Measurements from ENCODE around the gene PTGFR.

The PTGFR gene

GRCh38 chr1:78483903-78484302, 6.9 kb upstream of the PTGFR start:
- Histone ChIP-seq H3K36me3 (ENCODE audit: control insufficient read depth, insufficient read depth, low read length) (no peaks in the 10 kb centered on the region), H3K9ac (ENCODE audit: low read depth, low read length) (no peak overlapping the region), H3K27me3 (ENCODE audit: control insufficient read depth, insufficient read depth, low read length) (no peaks in the 10 kb centered on the region), H3K9me3 (ENCODE audit: control insufficient read depth, insufficient read depth, low read length) (no peaks in the 10 kb centered on the region), H3K4me1 (ENCODE audit: control insufficient read depth, insufficient read depth, low read length) (peaks cover 7% of the 10 kb centered on the region), H3K4me3 (ENCODE audit: low read depth, low read length) (peak overlapping the region; percentile 21)

- peaks cover 48% of the 10 kb centered on the region for H3K27me3 ChIP-seq (ENCODE audit: control insufficient read depth, insufficient read depth, low read length)
- H3K9me3 ChIP-seq (ENCODE audit: control insufficient read depth, insufficient read depth, low read length): no peaks in the 10 kb centered on the region
- H3K4me3 ChIP-seq (ENCODE audit: low read depth, low read length): peak overlapping the region; percentile 76
- H3K9ac ChIP-seq (ENCODE audit: low read depth, low read length): no peak overlapping the region
- no peaks in the 10 kb centered on the region for H3K4me1 ChIP-seq (ENCODE audit: control insufficient read depth, insufficient read depth, low read length)
- no peaks in the 10 kb centered on the region for H3K36me3 ChIP-seq (ENCODE audit: control insufficient read depth, insufficient read depth, low read length)
Observed at GRCh38 chr1:78491451-78492071, 787 bp downstream of the PTGFR start.

GRCh38 chr1:78492386-78492950, 1.7 kb downstream of the PTGFR start:
- Histone ChIP-seq H3K4me1 (ENCODE audit: control insufficient read depth, insufficient read depth, low read length) (no peaks in the 10 kb centered on the region), H3K4me3 (ENCODE audit: low read depth, low read length) (no peak overlapping the region), H3K9me3 (ENCODE audit: control insufficient read depth, insufficient read depth, low read length) (no peaks in the 10 kb centered on the region), H3K27me3 (ENCODE audit: control insufficient read depth, insufficient read depth, low read length) (peaks cover 48% of the 10 kb centered on the region), H3K36me3 (ENCODE audit: control insufficient read depth, insufficient read depth, low read length) (no peaks in the 10 kb centered on the region), H3K9ac (ENCODE audit: low read depth, low read length) (no peak overlapping the region)

- no peak overlapping the region for H3K4me3 ChIP-seq (ENCODE audit: low read depth, low read length)
- H3K36me3 ChIP-seq (ENCODE audit: control insufficient read depth, insufficient read depth, low read length): no peaks in the 10 kb centered on the region
- H3K9me3 ChIP-seq (ENCODE audit: control insufficient read depth, insufficient read depth, low read length): no peaks in the 10 kb centered on the region
- H3K27me3 ChIP-seq (ENCODE audit: control insufficient read depth, insufficient read depth, low read length): peaks cover 48% of the 10 kb centered on the region
- no peaks in the 10 kb centered on the region for H3K4me1 ChIP-seq (ENCODE audit: control insufficient read depth, insufficient read depth, low read length)
- no peak overlapping the region for H3K9ac ChIP-seq (ENCODE audit: low read depth, low read length)
Observed at GRCh38 chr1:78493451-78493850, 2.7 kb downstream of the PTGFR start.

GRCh38 chr1:78497201-78497600, 6.4 kb downstream of the PTGFR start:
- H3K9ac ChIP-seq (ENCODE audit: low read depth, low read length): no peak overlapping the region
- no peaks in the 10 kb centered on the region for H3K36me3 ChIP-seq (ENCODE audit: control insufficient read depth, insufficient read depth, low read length)
- H3K9me3 ChIP-seq (ENCODE audit: control insufficient read depth, insufficient read depth, low read length): no peaks in the 10 kb centered on the region
- H3K27me3 ChIP-seq (ENCODE audit: control insufficient read depth, insufficient read depth, low read length): peaks cover 21% of the 10 kb centered on the region
- H3K4me3 ChIP-seq (ENCODE audit: low read depth, low read length): no peak overlapping the region
- no peaks in the 10 kb centered on the region for H3K4me1 ChIP-seq (ENCODE audit: control insufficient read depth, insufficient read depth, low read length)

GRCh38 chr1:78500529-78500928, 9.8 kb downstream of the PTGFR start:
- H3K4me1 ChIP-seq (ENCODE audit: control insufficient read depth, insufficient read depth, low read length): no peaks in the 10 kb centered on the region
- no peaks in the 10 kb centered on the region for H3K9me3 ChIP-seq (ENCODE audit: control insufficient read depth, insufficient read depth, low read length)
- H3K36me3 ChIP-seq (ENCODE audit: control insufficient read depth, insufficient read depth, low read length): no peaks in the 10 kb centered on the region
- H3K9ac ChIP-seq (ENCODE audit: low read depth, low read length): no peak overlapping the region
- H3K4me3 ChIP-seq (ENCODE audit: low read depth, low read length): no peak overlapping the region
- H3K27me3 ChIP-seq (ENCODE audit: control insufficient read depth, insufficient read depth, low read length): peaks cover 2% of the 10 kb centered on the region

- no peak overlapping the region for H3K4me3 ChIP-seq (ENCODE audit: low read depth, low read length)
- H3K9me3 ChIP-seq (ENCODE audit: control insufficient read depth, insufficient read depth, low read length): no peaks in the 10 kb centered on the region
- no peaks in the 10 kb centered on the region for H3K4me1 ChIP-seq (ENCODE audit: control insufficient read depth, insufficient read depth, low read length)
- H3K36me3 ChIP-seq (ENCODE audit: control insufficient read depth, insufficient read depth, low read length): no peaks in the 10 kb centered on the region
- peaks cover 2% of the 10 kb centered on the region for H3K27me3 ChIP-seq (ENCODE audit: control insufficient read depth, insufficient read depth, low read length)
- H3K9ac ChIP-seq (ENCODE audit: low read depth, low read length): no peak overlapping the region
Observed at GRCh38 chr1:78501203-78501602, 10.4 kb downstream of the PTGFR start.

- Histone ChIP-seq H3K4me3 (ENCODE audit: low read depth, low read length) (no peak overlapping the region), H3K9ac (ENCODE audit: low read depth, low read length) (no peak overlapping the region), H3K9me3 (ENCODE audit: control insufficient read depth, insufficient read depth, low read length) (peaks cover 22% of the 10 kb centered on the region), H3K27me3 (ENCODE audit: control insufficient read depth, insufficient read depth, low read length) (no peaks in the 10 kb centered on the region), H3K36me3 (ENCODE audit: control insufficient read depth, insufficient read depth, low read length) (no peaks in the 10 kb centered on the region), H3K4me1 (ENCODE audit: control insufficient read depth, insufficient read depth, low read length) (no peaks in the 10 kb centered on the region)
Observed at GRCh38 chr1:78511334-78511733, 20.6 kb downstream of the PTGFR start.

GRCh38 chr1:78516716-78517115, 25.9 kb downstream of the PTGFR start:
- no peaks in the 10 kb centered on the region for H3K36me3 ChIP-seq (ENCODE audit: control insufficient read depth, insufficient read depth, low read length)
- peaks cover 6% of the 10 kb centered on the region for H3K9me3 ChIP-seq (ENCODE audit: control insufficient read depth, insufficient read depth, low read length)
- H3K27me3 ChIP-seq (ENCODE audit: control insufficient read depth, insufficient read depth, low read length): no peaks in the 10 kb centered on the region
- no peak overlapping the region for H3K4me3 ChIP-seq (ENCODE audit: low read depth, low read length)
- no peaks in the 10 kb centered on the region for H3K4me1 ChIP-seq (ENCODE audit: control insufficient read depth, insufficient read depth, low read length)
- H3K9ac ChIP-seq (ENCODE audit: low read depth, low read length): no peak overlapping the region

GRCh38 chr1:78519446-78519845, 28.7 kb downstream of the PTGFR start:
- H3K27me3 ChIP-seq (ENCODE audit: control insufficient read depth, insufficient read depth, low read length): no peaks in the 10 kb centered on the region
- no peaks in the 10 kb centered on the region for H3K36me3 ChIP-seq (ENCODE audit: control insufficient read depth, insufficient read depth, low read length)
- no peaks in the 10 kb centered on the region for H3K4me1 ChIP-seq (ENCODE audit: control insufficient read depth, insufficient read depth, low read length)
- H3K9ac ChIP-seq (ENCODE audit: low read depth, low read length): no peak overlapping the region
- H3K4me3 ChIP-seq (ENCODE audit: low read depth, low read length): no peak overlapping the region
- no peaks in the 10 kb centered on the region for H3K9me3 ChIP-seq (ENCODE audit: control insufficient read depth, insufficient read depth, low read length)

- no peaks in the 10 kb centered on the region for H3K27me3 ChIP-seq (ENCODE audit: control insufficient read depth, insufficient read depth, low read length)
- no peaks in the 10 kb centered on the region for H3K36me3 ChIP-seq (ENCODE audit: control insufficient read depth, insufficient read depth, low read length)
- H3K9ac ChIP-seq (ENCODE audit: low read depth, low read length): no peak overlapping the region
- no peaks in the 10 kb centered on the region for H3K4me1 ChIP-seq (ENCODE audit: control insufficient read depth, insufficient read depth, low read length)
- no peaks in the 10 kb centered on the region for H3K9me3 ChIP-seq (ENCODE audit: control insufficient read depth, insufficient read depth, low read length)
- H3K4me3 ChIP-seq (ENCODE audit: low read depth, low read length): no peak overlapping the region
Observed at GRCh38 chr1:78520216-78520615, 29.4 kb downstream of the PTGFR start.

- no peaks in the 10 kb centered on the region for H3K4me1 ChIP-seq (ENCODE audit: control insufficient read depth, insufficient read depth, low read length)
Observed at GRCh38 chr1:78520843-78521242, 30.1 kb downstream of the PTGFR start.

More at GRCh38 chr1:78520843-78521242, 30.1 kb downstream of the PTGFR start:
- no peak overlapping the region for H3K4me3 ChIP-seq (ENCODE audit: low read depth, low read length)
- no peaks in the 10 kb centered on the region for H3K9me3 ChIP-seq (ENCODE audit: control insufficient read depth, insufficient read depth, low read length)
- no peak overlapping the region for H3K9ac ChIP-seq (ENCODE audit: low read depth, low read length)
- H3K36me3 ChIP-seq (ENCODE audit: control insufficient read depth, insufficient read depth, low read length): no peaks in the 10 kb centered on the region
- no peaks in the 10 kb centered on the region for H3K27me3 ChIP-seq (ENCODE audit: control insufficient read depth, insufficient read depth, low read length)
